AG09319 (cell line): ENCODE results near the gene VPS13A.
A peak's percentile ranks its signal among the peaks of the same experiment; 100 is the strongest.

Experiments
- DNase-seq: peaks from one replicate; pipeline ENCODE4 v3.0.0-alpha.2; 2010; ENCODE audit warnings: low read depth; ENCODE audit errors: extremely low read depth
- TF ChIP-seq, protein P1 (sequence below): IDR thresholded peaks from 2 replicates; pipeline ENCODE4 v1.5.1; 2011; ENCODE audit warnings: low read depth, mild to moderate bottlenecking, inconsistent platforms, low read length, moderate library complexity

VPS13A gene

DNA sequence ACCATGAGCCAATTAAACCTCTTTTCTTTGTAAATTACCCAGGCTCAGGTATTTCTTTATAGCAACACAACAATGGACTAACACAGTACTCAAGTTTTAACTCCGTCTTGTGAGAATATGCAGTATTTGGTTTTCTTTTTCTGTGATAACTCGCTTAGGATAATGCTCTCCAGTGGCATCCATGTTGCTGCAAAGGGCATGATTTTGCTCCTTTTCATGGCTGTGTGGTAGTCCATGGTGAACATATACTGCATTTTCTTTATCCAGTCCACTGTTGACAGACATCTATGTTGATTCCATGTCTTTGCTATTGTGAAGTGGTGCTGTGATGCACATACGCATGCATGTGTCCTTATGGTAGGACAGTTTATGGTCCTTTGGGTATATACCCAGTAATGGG, 10.9 kb downstream of the VPS13A start:
- TF ChIP-seq, protein P1, sequence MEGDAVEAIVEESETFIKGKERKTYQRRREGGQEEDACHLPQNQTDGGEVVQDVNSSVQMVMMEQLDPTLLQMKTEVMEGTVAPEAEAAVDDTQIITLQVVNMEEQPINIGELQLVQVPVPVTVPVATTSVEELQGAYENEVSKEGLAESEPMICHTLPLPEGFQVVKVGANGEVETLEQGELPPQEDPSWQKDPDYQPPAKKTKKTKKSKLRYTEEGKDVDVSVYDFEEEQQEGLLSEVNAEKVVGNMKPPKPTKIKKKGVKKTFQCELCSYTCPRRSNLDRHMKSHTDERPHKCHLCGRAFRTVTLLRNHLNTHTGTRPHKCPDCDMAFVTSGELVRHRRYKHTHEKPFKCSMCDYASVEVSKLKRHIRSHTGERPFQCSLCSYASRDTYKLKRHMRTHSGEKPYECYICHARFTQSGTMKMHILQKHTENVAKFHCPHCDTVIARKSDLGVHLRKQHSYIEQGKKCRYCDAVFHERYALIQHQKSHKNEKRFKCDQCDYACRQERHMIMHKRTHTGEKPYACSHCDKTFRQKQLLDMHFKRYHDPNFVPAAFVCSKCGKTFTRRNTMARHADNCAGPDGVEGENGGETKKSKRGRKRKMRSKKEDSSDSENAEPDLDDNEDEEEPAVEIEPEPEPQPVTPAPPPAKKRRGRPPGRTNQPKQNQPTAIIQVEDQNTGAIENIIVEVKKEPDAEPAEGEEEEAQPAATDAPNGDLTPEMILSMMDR: no peak
- no peak for DNase-seq

DNA sequence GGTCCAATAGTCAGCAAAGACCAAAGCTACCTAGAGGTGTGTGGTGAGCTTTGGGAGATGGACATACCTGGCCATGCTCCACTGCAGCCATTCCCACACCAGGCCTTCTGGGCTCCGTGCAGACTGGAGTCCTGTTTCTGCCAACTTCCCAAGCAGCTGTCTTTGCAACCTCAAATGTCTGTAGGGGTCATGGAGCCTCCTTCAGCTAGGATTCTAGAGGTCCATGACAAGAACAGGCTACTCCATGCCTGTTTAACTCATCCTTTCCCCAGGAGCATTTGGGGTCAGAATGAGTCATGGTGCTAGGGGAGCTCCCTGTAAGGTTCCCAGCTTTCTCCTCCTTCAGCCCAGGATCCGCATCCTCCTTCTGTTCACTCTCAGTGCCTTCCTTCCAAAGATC, 17.1 kb downstream of the VPS13A start:
- DNase-seq: no peak
- TF ChIP-seq, protein P1: no peak

DNA sequence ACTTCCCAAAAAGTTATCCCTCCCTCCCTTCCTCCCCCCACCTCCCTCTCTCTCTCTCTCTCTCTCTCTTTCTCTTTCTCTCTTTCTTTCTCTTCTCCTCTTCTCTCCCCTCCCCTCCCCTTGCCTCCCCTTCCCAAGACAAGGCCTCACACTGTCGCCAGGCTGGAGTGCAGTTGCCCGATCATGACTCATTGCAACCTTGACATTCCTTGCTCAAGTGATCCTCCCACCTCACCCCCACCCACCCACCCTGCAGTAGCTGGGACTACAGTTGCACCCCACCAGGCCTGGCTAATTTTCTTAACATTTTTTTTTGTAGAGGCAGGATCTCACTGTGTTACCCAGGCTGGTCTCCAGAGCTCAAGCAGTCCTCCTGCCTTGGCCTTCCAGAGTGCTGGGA, 32.8 kb downstream of the VPS13A start:
- DNase-seq: no peak

DNA sequence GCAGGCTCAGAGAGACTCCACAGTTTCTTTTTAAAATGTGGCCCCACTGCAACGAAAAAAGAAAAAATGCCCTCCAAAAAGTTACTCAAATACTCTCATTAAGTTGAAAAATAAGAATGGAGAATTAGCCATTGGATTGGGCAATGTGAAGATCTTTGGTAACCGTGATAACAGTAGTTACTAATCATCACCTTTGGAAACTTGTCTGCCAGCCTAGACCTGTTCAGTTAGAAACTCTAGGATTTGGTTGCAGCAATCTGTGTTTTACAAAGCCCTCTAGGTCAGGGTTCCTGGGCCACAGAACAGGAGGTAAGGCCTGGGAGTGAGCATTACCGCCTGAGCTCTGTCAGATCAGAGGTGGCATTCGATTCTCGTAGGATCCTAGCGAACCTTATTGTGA, 34.2 kb downstream of the VPS13A start:
- TF ChIP-seq, protein P1: no peak
- no peak for DNase-seq

More for the DNA sequence above, 32.8 kb downstream of the VPS13A start:
- TF ChIP-seq, protein P1: no peak

DNA sequence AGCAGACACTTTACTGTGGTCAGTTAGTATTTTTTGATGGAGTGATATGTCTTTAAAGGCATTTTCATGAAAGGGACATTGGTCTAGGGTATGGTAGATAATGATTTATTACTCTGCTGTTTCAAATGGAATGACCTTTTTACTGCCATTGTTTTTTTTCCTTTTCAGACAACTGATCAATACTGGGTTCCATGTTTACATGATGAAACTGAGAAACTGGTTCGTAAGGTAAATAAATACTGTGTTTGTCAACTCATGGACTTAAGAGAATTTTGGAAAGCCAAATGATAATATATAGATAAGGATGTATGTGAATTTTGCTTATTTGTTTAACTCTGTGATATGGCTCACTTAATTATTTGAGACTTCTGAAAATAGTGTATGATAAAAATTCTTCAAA, 35.5 kb downstream of the VPS13A start:
- TF ChIP-seq, protein P1: no peak
- no peak for DNase-seq

DNA sequence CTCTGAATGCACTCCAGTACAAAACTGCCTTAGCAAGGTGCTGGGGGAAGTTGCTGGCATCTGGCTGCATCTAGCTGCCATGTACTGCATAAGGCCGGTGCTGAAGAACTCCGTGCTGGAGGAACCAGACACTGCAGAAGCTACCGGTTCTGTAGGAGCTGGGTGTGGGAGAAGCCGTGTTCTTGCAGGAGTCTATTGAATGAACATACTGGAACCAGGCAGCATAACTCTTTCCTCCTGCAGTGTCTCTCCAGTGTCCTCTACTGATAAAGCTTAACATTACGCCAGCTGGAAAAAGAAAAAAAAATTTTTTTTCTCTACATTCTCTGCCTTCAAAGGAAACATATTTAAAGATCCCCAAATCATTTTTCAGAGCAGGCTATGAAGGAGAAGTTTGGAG, 38.5 kb downstream of the VPS13A start:
- no peak for DNase-seq
- TF ChIP-seq, protein P1: peak; percentile 26

DNA sequence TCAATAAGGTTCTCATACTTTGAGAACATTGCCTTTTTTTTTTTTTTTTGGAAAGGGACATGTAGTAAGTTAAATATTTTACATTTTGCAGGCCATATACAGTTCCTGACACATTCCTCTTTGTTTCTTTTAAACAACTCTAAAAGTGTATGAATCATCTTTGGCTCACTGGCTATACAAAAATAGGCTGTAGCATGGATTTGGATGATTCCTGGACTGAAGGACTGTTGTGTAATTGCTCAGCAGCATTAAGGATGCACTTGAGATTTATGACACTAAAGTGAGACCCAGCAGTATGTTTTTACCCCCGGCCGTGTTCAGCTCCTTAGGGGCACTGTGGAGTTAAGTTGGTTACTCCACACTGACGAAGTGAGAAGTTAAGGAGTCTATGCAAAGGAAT, 41.3 kb downstream of the VPS13A start:
- TF ChIP-seq, protein P1: no peak
- DNase-seq: no peak
